NB4 (cell line): ENCODE measurements around the gene CP.

ENCODE experiments used
- MAX ChIP-seq: IDR thresholded peaks from 2 replicates; pipeline ENCODE4 v1.6.1; 2011; ENCODE audit warnings: low read depth, low read length
- MYC ChIP-seq: IDR thresholded peaks from 2 replicates; pipeline ENCODE4 v1.6.1; 2011; ENCODE audit warnings: low read depth, low read length
- POLR2A ChIP-seq: IDR thresholded peaks from 2 replicates; pipeline ENCODE4 v1.6.1; 2011; ENCODE audit warnings: mild to moderate bottlenecking; ENCODE audit not compliant: insufficient read length; ENCODE audit errors: extremely low read depth
- TF ChIP-seq, protein P1 (sequence below): IDR thresholded peaks from one replicate; pipeline ENCODE4 v1.5.1; 2012; ENCODE audit warnings: low read depth, low read length

DNA sequence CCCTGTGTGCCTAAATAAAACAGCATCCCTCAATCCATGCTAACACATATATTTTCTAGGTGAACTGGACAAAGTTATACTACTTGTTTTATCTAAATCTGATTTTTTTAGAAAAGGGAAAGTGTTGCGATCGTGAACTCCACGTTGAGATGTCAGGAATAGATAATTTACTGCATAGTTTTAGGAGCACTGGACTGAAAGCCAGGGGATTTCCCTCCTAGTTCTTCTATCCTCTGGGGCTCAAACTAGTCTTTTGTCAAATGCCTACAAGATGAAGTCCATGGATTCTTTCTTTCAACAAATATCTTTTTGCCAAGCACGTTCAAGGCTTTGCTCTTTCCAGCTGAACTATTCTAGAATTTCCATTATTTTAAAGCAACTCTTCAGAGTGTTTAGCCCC is 92.8 kb downstream of the CP start:
- TF ChIP-seq, protein P1, sequence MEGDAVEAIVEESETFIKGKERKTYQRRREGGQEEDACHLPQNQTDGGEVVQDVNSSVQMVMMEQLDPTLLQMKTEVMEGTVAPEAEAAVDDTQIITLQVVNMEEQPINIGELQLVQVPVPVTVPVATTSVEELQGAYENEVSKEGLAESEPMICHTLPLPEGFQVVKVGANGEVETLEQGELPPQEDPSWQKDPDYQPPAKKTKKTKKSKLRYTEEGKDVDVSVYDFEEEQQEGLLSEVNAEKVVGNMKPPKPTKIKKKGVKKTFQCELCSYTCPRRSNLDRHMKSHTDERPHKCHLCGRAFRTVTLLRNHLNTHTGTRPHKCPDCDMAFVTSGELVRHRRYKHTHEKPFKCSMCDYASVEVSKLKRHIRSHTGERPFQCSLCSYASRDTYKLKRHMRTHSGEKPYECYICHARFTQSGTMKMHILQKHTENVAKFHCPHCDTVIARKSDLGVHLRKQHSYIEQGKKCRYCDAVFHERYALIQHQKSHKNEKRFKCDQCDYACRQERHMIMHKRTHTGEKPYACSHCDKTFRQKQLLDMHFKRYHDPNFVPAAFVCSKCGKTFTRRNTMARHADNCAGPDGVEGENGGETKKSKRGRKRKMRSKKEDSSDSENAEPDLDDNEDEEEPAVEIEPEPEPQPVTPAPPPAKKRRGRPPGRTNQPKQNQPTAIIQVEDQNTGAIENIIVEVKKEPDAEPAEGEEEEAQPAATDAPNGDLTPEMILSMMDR, result no peak
- TF ChIP-seq POLR2A (no peak), MAX (no peak), MYC (no peak; the same call in 1 of the 2 replicates)
